Osteocyte (in vitro differentiated cells): ENCODE data around the gene NCAM1. TPM values are rescaled to one million over a fixed set of nuclear protein-coding genes. Genes with fewer than 3 reads are reported as not detected.

Experiments used
- DNase-seq: peaks from one replicate; pipeline ENCODE4 v3.0.0; 2021; ENCODE audit warnings: mixed read lengths; ENCODE audit not compliant: unreplicated experiment; ENCODE audit errors: extremely low spot score
- H3K27ac Mint-ChIP-seq: one replicate; pipeline ENCODE4 v1.8.0; 2021; ENCODE audit warnings: mild to moderate bottlenecking, mixed read lengths; ENCODE audit not compliant: unreplicated experiment
- H3K27me3 Mint-ChIP-seq: one replicate; pipeline ENCODE4 v1.8.0; 2021; ENCODE audit warnings: mixed read lengths; ENCODE audit not compliant: unreplicated experiment
- H3K36me3 Mint-ChIP-seq: one replicate; pipeline ENCODE4 v1.8.0; 2021; ENCODE audit warnings: mixed read lengths; ENCODE audit not compliant: unreplicated experiment
- H3K4me1 Mint-ChIP-seq: one replicate; pipeline ENCODE4 v1.8.0; 2021; ENCODE audit warnings: mixed read lengths; ENCODE audit not compliant: unreplicated experiment
- H3K4me3 Mint-ChIP-seq: one replicate; pipeline ENCODE4 v1.8.0; 2021; ENCODE audit warnings: mild to moderate bottlenecking, moderate library complexity, mixed read lengths; ENCODE audit not compliant: unreplicated experiment
- H3K9me3 Mint-ChIP-seq: one replicate; pipeline ENCODE4 v1.8.0; 2021; ENCODE audit warnings: mixed read lengths; ENCODE audit not compliant: unreplicated experiment
- total RNA-seq: library from RNA; stranded (reverse); gene quantifications from 2 replicates; pipeline ENCODE4 v1.2.1, GENCODE V29; 2021
- TF ChIP-seq, protein P1 (sequence below): fragments of 200-600 bp; sonication (generic); IDR thresholded peaks from 2 replicates; pipeline ENCODE4 v1.5.0; 2021; ENCODE audit warnings: antibody characterized with exemption, mild to moderate bottlenecking, moderate library complexity

NCAM1 gene
- total RNA-seq, 1 donor from 2014 or later = 2.2 TPM

DNA sequence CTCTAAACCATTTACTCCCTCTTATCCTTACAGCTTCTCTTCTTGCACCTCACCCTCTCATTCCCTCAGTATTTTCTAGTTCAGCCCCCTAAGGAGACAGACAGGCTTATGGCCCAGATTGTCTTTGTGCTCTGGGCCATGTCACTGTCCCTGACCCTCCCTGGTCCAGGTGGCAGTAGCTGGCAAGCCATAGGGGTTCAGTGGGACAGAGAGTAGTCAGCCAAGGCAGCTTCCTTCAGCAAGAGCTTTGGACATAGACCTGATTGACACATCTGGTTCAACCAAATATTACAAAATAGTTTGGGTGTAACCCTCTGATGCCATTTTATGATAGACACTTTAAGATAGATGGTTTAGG lies 53.9 kb downstream of the NCAM1 start:
- no peaks in the 10 kb centered on the region for H3K9me3 Mint-ChIP-seq
- no peak overlapping the region for H3K4me3 Mint-ChIP-seq
- H3K27me3 Mint-ChIP-seq = no peaks in the 10 kb centered on the region
- H3K27ac Mint-ChIP-seq = no peak overlapping the region
- DNase-seq = no peak
- peaks cover 20% of the 10 kb centered on the region for H3K4me1 Mint-ChIP-seq
- no peaks in the 10 kb centered on the region for H3K36me3 Mint-ChIP-seq
- TF ChIP-seq, protein P1, sequence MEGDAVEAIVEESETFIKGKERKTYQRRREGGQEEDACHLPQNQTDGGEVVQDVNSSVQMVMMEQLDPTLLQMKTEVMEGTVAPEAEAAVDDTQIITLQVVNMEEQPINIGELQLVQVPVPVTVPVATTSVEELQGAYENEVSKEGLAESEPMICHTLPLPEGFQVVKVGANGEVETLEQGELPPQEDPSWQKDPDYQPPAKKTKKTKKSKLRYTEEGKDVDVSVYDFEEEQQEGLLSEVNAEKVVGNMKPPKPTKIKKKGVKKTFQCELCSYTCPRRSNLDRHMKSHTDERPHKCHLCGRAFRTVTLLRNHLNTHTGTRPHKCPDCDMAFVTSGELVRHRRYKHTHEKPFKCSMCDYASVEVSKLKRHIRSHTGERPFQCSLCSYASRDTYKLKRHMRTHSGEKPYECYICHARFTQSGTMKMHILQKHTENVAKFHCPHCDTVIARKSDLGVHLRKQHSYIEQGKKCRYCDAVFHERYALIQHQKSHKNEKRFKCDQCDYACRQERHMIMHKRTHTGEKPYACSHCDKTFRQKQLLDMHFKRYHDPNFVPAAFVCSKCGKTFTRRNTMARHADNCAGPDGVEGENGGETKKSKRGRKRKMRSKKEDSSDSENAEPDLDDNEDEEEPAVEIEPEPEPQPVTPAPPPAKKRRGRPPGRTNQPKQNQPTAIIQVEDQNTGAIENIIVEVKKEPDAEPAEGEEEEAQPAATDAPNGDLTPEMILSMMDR = no peak

DNA sequence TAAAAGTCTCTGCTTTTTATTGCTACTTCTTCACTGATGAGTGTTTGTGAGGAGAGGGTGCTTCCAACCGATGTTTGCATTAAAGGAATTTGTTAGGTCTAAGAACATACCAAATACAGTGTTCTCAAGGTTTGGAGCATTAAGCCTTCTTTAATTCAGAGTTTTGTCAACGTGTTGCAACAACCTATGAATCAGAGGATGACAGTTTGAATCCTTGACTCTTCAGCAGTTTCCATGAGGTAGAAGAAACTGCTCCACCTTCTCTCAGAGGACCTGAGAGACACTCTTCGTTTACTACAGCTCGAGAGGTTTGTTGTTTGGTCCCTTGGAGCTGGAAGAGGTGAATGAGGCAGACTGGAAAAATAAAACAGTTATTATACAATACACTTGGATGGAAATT lies 55.7 kb downstream of the NCAM1 start:
- DNase-seq = no peak
- Mint-ChIP-seq H3K27me3 (no peaks in the 10 kb centered on the region), H3K4me3 (no peak overlapping the region), H3K9me3 (no peaks in the 10 kb centered on the region), H3K4me1 (peaks cover 20% of the 10 kb centered on the region), H3K27ac (no peak overlapping the region), H3K36me3 (no peaks in the 10 kb centered on the region)
- TF ChIP-seq, protein P1 = no peak

DNA sequence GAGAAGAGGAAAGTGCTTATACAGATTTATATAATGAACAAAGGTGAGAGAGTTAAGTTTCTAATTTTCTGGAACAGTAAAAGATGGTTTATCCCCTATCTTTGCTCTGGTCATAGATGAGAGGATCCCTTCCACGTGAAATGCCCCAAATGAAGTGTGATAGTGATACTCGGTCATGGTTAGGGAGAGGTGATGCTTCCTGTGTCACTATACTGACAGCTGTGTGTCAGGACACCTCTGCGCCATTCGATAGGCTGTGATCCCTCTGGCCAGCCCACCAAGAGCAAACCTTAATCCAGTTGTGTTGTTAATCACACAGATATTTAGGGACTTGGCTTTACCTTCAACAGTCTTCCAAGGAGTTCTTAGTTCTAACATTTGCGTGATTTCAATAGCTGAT lies 57.7 kb downstream of the NCAM1 start:
- Mint-ChIP-seq H3K4me3 (no peak overlapping the region), H3K27me3 (no peaks in the 10 kb centered on the region), H3K36me3 (no peaks in the 10 kb centered on the region), H3K27ac (no peak overlapping the region), H3K9me3 (no peaks in the 10 kb centered on the region), H3K4me1 (peaks cover 9% of the 10 kb centered on the region)
- TF ChIP-seq, protein P1 = no peak
- no peak for DNase-seq

DNA sequence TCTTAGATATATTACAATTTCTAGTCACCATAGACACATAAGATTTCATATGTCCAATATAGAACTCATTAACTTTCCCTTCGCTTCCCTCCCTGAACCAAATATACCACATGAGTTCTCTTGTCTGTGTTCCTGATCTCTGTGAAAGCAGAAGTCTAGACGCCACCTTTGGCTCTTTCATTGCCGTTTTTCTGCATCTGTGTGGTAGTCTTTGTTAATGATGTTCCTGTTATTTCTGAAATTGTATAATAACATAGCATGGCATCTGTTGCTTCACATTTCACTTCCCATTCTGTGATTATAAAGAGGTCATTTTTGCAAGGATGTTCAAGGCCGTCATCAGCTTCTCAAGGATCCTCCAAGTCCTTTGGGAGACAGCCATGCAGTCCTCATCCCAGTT lies 58.5 kb downstream of the NCAM1 start:
- Mint-ChIP-seq H3K4me1 (peaks cover 4% of the 10 kb centered on the region), H3K36me3 (no peaks in the 10 kb centered on the region), H3K27ac (no peak overlapping the region), H3K27me3 (no peaks in the 10 kb centered on the region), H3K9me3 (no peaks in the 10 kb centered on the region), H3K4me3 (no peak overlapping the region)
- TF ChIP-seq, protein P1 = no peak
- no peak for DNase-seq

DNA sequence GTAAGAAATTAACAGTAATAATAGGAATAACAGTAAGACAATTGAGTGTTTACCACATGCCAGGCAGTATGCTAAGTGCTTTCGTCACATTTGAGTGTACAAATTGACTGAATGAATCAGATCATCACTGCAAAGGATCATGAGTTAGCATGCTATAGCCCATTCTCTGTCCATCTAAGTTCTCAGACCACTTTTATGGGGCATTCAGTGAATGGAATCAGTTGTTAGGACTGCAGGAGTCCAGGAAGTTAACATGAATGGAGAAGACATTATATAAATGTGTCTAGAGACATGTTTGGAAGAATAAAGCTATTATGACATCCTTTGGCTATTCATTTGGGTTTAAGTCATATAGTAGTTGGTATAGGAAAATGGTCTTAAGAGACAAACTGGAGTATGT lies 59.9 kb downstream of the NCAM1 start:
- TF ChIP-seq, protein P1 = no peak
- H3K27ac Mint-ChIP-seq = no peak overlapping the region
- H3K4me3 Mint-ChIP-seq = no peak overlapping the region
- no peaks in the 10 kb centered on the region for H3K36me3 Mint-ChIP-seq
- H3K9me3 Mint-ChIP-seq = no peaks in the 10 kb centered on the region
- no peaks in the 10 kb centered on the region for H3K27me3 Mint-ChIP-seq
- no peaks in the 10 kb centered on the region for H3K4me1 Mint-ChIP-seq
- DNase-seq = no peak
